Stimulated activated CD4-positive, alpha-beta T cell treated with anti-CD3 and anti-CD28 coated beads, TNF-alpha, amount 100 ng/mL, for 4 hours (primary cell): ENCODE data around the gene PTGIS.

ENCODE experiments used
- DNase-seq, 3 experiments: peaks; one replicate each; pipeline ENCODE4 v3.0.0-alpha.2; 2020; ENCODE audit warnings: low read depth in 3 of 3

PTGIS gene

DNA sequence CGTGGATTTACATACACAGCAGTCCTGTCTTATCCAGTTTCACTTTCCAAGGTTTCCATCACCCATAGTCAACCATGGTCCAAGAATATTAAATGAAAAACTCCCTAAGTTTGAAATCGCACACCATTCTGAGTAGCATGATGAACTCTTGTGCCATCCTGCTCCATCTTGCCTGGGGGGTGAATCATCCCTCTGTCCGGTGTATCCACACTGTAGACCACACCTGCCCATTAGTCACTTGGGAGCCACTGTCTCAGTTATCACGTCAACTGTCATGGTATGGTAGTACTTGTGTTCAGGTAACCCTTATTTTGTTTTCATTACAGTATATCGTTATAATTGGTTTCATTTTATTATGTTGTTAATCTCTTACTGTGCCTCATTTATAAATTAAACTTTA is 38.5 kb downstream of the PTGIS start:
- DNase-seq = no peak

DNA sequence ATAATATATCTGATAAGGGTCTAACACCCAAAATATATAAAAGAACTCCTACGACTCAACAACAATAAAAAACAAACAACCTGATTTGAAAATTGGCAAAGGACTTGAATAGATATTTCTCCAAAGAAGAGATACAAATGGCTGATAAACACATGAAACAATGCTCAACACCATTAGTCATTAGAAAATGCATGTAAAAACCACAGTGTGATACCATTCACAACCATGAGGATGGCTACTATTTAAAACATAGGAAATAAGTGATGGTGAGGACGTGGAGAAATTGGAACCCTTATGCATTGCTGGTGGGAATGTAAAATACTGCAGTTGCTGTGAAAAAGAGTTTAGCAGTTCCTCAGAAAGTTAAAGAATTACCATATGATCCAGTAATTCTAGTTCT is 41.4 kb downstream of the PTGIS start:
- DNase-seq = no peak

- DNase-seq = no peak
These were observed 41.9 kb downstream of the PTGIS start for GRCh38 chr20:49526056-49526455.

- DNase-seq = no peak
These were observed 44.1 kb downstream of the PTGIS start for GRCh38 chr20:49523767-49524360.

- DNase-seq = no peak
These were observed 46.6 kb downstream of the PTGIS start for GRCh38 chr20:49521356-49521755.

DNA sequence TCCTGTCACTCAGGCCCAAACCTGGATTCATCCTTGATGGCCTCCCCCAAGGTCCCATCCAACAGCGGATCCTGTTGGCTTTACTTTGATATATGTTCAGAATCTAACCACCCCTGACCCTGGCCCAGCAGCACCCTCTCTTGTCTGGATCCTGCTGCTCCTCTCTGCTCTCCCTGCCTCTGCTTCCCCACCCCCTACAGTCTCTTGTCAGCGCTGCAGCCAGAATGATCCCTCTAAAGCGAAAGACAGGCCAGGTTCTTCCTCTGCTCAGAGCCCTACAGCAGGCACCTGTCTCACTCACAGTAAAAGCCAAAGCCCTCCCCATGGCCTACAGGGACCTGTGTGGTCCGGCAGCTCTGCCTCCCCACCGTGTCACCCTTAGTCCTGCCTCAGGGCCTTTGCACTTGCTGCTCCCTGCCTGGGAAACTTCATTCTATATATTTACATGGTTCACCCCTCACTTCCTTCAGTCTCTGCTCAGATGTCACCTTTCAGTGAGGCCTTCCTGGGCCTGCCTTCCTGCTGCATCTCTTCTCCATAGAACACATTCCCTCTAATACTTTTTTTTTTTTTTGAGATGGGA is 48.1 kb downstream of the PTGIS start:
- no peak for DNase-seq

DNA sequence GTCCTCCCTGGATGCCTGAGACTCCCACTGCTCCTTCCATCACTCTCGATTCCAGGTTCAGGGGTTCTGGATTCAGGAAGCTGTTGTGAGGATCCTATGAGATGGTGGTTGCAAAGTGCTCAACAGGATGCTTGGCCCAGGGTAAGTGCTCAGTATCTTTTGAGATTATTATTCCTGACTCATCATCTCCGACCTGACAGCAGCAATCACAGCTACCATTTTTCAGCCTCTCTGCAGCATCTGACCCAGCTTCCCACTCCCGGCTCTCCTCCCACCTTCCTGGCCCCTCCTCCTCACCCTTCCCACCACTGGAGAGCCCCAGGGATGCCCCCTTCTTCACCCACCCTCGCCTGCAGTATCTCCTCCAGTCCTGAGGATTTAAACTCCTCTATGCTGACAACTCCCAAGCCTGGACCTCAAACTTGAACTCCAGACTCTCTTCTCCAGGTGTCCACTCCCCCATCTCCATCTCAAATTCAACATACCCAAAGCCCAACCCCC is 48.7 kb downstream of the PTGIS start:
- no peak for DNase-seq

DNA sequence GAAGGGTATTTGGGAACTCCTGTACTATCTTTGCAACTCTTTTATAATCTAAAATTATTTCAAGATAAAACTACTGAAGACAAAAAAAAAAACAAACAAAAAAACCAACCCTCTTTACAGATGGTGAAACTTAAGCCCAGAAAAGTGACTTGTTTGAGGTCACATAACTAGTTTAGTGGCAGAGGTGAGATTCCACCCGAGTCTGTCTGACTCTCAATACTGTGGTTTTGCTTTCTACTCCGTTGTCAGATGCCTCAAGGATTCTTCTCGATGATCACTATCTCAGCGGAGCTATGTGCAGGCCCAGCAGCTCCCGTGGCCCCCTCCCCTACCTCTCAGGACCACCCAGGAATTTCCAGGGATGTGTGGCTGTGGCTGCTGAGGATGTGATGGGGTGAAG is 49.4 kb downstream of the PTGIS start:
- DNase-seq = no peak

DNA sequence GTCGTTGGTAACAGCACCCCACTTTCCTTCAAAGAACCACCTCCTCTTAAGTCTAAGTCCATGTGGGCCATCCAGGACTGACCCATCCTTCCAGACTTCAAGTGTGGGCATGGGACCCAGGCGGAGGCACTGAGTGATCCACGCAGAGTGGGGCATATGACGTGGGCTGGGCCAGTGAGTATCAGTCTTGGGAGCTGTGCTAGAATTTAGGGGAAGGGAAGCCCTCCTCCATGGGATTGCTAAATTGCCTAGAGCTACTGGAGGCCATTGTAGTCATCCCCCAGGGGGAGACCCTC is 50.2 kb downstream of the PTGIS start:
- no peak for DNase-seq

GRCh38 chr20:49516916-49517804 is 50.8 kb downstream of the PTGIS start:
- no peak for DNase-seq

- DNase-seq = no peak
These were observed 52.4 kb downstream of the PTGIS start for GRCh38 chr20:49515586-49515985.

DNA sequence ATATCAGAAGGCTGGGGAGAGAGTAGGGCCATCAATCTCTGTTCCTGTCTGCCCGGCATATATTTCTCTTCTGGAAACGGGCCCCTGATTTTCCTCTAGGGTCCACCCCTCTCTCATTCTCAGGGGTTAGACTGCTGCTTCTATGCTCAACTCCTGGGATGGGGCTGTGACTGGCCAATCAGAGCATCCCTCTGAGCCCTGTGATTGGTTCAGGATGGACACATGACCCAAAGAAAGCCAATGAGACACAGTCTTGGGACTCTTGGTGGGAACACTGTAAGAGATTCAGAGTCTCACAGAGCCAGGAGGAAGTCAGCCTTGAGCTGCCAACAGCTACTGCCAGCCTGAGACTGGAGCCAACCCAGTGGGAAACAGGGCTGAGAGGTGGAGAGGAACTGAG is 54.4 kb downstream of the PTGIS start:
- DNase-seq = no peak

- DNase-seq = no peak
These were observed 54.9 kb downstream of the PTGIS start for GRCh38 chr20:49513009-49513408.

DNA sequence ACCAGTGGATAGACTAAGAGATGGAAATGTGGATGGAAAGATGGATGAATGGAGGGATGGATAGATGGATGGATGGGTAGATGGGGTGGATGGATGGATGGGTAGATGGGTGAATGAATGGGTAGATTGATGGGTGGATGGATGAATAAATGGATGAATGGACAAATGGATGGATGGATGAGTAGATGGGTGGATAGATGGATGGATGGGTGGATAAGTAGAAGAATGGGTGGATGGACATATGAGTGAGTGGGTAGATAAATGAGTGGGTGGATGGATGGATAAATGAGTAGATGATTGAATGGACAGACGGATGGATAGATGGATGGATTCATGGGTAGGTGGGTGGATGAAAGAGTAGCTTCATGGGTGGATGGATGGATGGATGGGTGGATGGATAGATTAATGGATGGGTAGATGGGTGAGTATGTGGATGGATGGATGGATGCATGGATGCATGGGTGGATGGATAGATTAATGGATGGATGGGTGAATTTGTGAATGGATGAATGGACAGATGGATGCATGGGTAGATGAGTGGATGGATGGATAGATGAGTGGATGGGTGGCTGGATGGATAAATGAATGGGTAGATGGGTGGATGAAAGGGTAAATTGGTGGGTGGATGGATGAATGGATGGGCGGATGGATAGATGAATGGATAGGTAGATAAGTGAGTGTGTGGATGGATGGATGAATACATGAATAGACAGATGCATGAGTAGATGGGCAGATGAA is 56.0 kb downstream of the PTGIS start:
- DNase-seq = no peak

- DNase-seq = no peak
These were observed 57.3 kb downstream of the PTGIS start for GRCh38 chr20:49510562-49511122.

GRCh38 chr20:49508435-49509199 is 59.3 kb downstream of the PTGIS start:
- no peak for DNase-seq

DNA sequence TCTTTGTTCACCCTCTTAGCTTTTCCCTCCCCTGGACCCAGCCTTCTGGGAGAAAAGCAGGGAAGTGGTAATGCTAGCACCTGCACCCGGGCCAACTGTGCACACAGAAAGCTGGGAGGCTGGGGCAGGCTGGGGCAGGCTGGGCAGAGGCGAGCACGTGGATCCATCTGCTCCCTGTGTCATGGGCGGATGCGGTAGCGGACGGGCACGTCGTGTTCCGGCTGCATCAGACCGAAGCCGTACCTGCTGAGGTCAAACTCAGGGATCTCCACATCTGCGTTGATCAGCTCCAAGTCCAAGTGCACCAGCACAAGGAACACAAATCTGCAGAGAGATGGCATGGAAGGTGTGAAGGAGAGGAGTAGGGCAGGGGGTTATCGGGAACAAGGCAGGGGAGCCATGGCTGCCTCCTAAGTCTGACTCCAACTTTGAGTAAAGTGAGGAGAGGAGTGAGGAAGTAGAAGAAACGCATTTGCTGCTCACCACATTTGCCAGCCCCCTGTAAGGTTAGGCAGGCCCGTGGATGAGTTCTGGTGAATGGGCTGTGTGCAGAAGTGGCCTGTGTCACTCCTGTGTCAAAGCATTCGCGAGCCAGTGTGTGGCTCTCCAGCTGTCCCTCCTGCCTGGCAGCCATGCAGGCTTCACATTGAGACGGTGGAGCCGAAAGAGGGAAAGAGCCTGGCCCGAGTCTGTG is 60.0 kb downstream of the PTGIS start:
- DNase-seq = no peak

DNA sequence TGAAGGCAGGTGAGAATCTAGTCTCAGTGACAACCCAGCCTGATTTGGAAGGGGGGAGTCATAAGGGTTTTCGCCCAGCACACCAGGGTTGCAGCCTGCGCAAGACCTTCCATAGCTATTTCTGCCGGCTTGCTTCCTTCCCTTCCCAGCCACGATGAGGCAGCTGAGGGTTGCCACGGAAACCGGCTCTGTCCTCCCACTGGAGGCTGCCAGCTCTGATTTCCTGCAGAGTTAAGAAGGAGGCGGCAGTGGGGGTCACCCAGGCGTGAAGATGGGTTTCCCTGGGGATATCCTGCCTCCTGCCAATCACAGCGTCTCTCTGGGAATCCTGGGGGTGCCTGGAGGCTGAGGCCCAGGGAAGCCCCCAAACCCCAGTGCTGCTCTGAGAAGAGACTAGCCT is 62.4 kb downstream of the PTGIS start:
- DNase-seq = no peak

- DNase-seq = no peak
These were observed 64.8 kb downstream of the PTGIS start for GRCh38 chr20:49503176-49503575.

DNA sequence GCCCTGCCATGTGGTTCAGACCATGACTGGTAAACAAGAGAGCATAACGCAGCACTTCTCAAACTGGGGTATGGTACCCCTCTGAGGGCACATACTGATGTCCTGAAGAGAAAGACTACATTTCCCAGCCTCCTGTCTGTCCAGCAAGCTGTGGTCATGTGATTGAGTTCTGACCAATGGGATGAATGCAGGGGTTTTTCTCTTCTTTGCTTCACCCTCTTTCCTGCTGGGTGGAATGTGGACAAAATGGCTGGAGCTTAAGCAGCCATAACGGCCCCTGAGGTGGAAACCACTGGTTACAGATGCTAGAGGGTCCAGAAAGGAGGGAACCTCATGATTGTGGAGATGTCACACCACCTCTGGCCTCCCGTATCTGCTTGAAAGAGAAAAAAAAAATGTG is 66.0 kb downstream of the PTGIS start:
- DNase-seq = no peak

- DNase-seq = no peak
These were observed 70.6 kb downstream of the PTGIS start for GRCh38 chr20:49497398-49497669.
